GM10248 (cell line): Measurements from ENCODE around the gene COMMD10.
"Not testable (repeated sequence)": the region's sequence is repeated elsewhere in the genome, so short reads cannot be mapped to it uniquely, and the experiment has no call there.

Experiments
- CTCF ChIA-PET: fragments of 300-600 bp; sonication (Branson Sonifier 250); formaldehyde crosslinking; extraction: SDS; loops from one replicate; lab custom pipeline; 2021; ENCODE audit warnings: antibody characterized with exemption; lab: Yijun Ruan, JAX
- POLR2A ChIA-PET: fragments of 350-650 bp; sonication (Branson Sonifier 250); formaldehyde crosslinking; extraction: SDS; loops from one replicate; lab custom pipeline; 2020; ENCODE audit warnings: antibody characterized with exemption; lab: Yijun Ruan, JAX
- DNase-seq: peaks from one replicate; pipeline ENCODE4 v3.0.0; 2012; ENCODE audit errors: extremely low spot score
- TF ChIP-seq, protein P1 (sequence below): IDR thresholded peaks from 2 replicates; pipeline ENCODE4 v1.5.1; 2012; ENCODE audit warnings: mild to moderate bottlenecking, low read depth; ENCODE audit errors: extremely low read depth, missing control alignments, control extremely low read depth

Gene COMMD10

DNA sequence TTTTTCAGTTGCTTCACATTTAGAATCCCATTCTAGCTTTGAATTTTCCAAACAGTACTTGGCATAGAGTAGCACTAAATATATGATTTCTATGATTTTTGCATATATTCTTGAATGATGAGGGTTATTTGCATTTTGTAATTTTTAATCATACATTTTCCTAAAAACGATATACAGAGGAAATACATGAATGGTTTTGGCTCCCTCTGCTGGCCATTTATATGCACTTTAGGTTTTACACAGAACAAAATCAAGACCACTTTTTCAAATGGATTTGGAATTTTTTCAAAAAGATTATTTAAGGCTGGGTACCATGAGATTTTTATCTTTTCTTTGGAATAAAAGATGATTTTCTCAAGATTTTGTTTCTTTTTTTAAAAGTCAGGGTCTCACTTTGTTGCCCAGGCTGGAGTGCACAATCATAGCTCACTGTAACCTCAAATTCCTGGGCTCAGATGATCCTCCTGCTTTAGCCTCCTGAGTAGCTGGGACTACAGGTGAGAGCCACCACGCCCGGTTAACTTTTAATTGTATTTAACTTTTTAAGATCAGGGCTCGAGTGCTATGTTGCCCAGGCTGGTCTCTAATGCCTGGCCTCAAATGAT is 16.7 kb upstream of the COMMD10 start:
- CTCF ChIA-PET: interaction anchor here (0.6 to 3.5 kb wide), 19 partner anchors 9 to 970 kb away, joined by 3 to 15 read pairs (median 5); partner anchors contain the start of genes AP3S1, ATG12 and COMMD10
- DNase-seq: peak; percentile 37
- POLR2A ChIA-PET: interaction anchor here (0.6 kb wide), 1 partner anchor 17 kb away, joined by 3 read pairs; the partner anchor contains the start of gene COMMD10
- TF ChIP-seq, protein P1, sequence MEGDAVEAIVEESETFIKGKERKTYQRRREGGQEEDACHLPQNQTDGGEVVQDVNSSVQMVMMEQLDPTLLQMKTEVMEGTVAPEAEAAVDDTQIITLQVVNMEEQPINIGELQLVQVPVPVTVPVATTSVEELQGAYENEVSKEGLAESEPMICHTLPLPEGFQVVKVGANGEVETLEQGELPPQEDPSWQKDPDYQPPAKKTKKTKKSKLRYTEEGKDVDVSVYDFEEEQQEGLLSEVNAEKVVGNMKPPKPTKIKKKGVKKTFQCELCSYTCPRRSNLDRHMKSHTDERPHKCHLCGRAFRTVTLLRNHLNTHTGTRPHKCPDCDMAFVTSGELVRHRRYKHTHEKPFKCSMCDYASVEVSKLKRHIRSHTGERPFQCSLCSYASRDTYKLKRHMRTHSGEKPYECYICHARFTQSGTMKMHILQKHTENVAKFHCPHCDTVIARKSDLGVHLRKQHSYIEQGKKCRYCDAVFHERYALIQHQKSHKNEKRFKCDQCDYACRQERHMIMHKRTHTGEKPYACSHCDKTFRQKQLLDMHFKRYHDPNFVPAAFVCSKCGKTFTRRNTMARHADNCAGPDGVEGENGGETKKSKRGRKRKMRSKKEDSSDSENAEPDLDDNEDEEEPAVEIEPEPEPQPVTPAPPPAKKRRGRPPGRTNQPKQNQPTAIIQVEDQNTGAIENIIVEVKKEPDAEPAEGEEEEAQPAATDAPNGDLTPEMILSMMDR: peak; percentile 64

DNA sequence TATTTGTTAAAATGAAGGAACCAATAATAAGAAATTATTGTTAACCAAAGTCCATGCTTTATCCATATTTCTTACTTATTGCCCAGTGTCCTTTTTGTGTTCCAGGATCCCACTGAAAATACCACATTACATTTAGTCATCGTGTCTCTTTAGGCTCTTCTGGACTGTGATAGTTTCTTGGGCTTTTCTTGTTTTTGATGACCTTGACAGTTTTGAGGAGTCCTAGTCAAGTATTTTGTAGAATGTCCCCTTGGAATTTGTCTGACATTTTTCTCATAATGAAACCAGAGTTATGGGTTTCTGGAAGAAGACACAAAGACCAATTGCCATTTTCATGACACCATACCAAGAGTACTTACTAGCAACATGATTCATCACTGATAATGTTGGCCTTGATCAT is 13.6 kb upstream of the COMMD10 start:
- no peak for DNase-seq
- TF ChIP-seq, protein P1: no peak
- CTCF ChIA-PET: interaction anchor here (1.0 kb wide), 1 partner anchor 41 kb away, joined by 3 read pairs; no protein-coding TSS in a partner anchor
- POLR2A ChIA-PET: no interaction called here

DNA sequence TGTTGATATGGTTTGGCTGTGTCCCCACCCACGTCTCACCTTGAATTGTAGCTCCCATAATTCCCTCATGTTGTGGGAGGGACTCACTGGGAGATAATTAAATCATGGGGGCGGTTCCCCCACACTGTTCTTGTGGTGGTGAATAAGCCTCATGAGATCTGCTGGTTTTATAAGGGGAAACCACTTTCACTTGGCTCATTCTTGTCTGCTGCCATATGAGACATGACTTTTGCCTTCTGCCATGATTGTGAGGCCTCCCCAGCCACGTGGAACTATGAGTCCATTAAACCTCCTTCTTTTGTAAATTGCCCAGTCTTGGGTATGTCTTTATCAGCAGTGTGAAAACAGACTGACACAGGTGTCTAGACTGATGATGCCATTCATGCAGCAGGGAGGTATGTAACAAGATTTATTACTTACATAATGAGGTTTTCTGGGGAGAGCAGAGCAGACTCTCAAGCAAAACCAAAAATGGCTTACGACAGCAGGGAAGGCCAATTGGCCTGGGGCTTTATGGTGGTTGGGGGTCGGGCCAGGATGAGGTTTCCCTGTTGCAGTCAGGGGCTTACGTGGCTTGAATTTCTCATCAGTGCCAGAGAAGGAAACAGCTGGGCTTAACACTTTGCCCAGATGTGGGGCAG is 9.5 kb upstream of the COMMD10 start:
- CTCF ChIA-PET: interaction anchor here (1.3 kb wide), 1 partner anchor 242 kb away, joined by 3 read pairs; no protein-coding TSS in a partner anchor
- no peak for DNase-seq
- TF ChIP-seq, protein P1: no peak
- POLR2A ChIA-PET: no interaction called here

DNA sequence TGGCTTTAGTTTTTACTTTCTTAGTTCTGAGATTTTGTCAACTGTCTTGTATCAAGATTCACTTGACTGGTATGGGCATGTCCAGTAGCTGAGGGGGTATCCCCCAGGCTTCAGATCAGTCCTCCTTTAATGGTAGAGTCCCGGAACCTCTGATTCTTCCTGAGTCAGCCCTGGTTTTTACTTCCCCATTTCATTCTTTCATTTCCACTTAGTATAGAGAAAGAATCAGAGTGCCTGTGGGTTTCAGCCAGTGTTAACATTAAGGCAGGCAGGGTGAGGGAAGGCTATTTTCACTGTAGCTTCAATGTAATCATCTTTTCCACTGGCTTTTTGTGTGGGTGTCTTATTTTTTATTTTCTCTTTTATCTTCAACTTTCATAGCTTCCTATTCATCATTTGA is 8.3 kb upstream of the COMMD10 start:
- TF ChIP-seq, protein P1: no peak
- ChIA-PET CTCF (interaction anchor here (1.0 to 1.8 kb wide), 5 partner anchors 8 to 767 kb away, joined by 3 to 14 read pairs (median 4); no protein-coding TSS in a partner anchor), POLR2A (interaction anchor here (1.0 kb wide), 1 partner anchor 9 kb away, joined by 3 read pairs; no protein-coding TSS in a partner anchor)
- peak; percentile 72 for DNase-seq

DNA sequence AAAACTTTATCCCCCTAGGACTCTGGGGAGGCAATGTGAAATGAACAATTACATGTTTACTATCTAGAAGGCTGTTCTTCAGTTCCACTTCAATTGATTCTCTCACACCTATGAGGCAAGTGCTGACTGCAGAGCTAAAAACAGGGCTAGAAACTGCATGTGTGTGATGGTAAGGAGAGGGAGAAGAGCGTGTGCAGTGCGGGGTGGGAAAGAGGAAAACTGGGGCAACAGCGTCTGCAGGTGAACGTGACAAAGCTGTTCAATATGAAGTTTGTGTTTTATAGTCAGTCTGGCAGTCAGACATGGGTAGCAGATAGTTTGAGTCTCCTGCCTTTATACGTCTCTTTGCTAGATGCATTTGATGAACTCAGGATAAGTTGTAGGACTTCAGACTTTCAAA is 6.6 kb upstream of the COMMD10 start:
- TF ChIP-seq, protein P1: no peak
- ChIA-PET POLR2A (no interaction called here), CTCF (interaction anchor here (2.0 kb wide), 1 partner anchor 443 kb away, joined by 9 read pairs; no protein-coding TSS in a partner anchor)
- no peak for DNase-seq

DNA sequence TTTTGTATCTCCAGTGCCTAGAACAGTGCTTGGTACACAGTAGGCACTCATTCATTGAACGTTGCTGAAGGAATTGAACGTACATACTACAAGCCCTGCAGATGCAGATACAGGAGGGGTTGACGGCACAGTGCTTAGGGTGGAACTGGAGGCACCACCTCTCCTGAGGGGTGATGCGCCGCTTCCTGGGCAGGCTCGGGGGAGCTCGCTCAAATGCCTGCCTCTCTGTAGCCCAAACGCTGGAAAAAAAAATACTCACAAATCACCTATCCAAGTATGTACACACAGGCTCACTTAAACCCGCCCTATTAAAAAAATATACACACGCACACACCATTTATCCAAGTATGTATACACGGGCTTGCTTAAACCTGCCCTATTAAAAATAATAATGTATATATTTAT is 536 bp upstream of the COMMD10 start:
- ChIA-PET POLR2A (interaction anchor here (0.7 to 0.9 kb wide), 2 partner anchors 11 to 16 kb away, joined by 3 to 4 read pairs; no protein-coding TSS in a partner anchor), CTCF (interaction anchor here (1.2 kb wide), 1 partner anchor 16 kb away, joined by 5 read pairs; no protein-coding TSS in a partner anchor)
- peak; percentile 42 for DNase-seq
- TF ChIP-seq, protein P1: no peak

DNA sequence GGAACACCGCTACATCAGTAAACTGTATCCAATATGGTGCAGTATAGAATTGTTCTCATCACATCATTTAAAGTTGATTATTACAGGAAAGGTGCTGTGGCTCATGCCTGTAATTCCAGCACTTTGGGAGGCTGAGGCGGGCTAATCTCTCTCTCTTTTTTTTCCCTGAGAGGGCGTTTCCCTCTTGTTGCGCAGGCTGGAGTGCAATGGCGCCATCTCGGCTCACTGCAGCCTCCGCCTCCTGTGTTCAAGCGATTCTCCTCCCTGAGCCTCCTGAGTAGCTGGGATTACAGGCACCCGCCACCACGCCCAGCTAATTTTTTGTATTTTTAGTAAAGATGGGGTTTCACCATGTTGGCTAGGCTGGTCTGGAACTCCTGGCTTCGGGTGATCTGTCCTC is 1.5 kb downstream of the COMMD10 start:
- CTCF ChIA-PET: interaction anchor here (0.7 to 1.2 kb wide), 3 partner anchors 10 to 50 kb away, joined by 3 to 4 read pairs (median 4); no protein-coding TSS in a partner anchor
- POLR2A ChIA-PET, DNase-seq: not testable (repeated sequence)
